K562 (cell line): ENCODE results near the gene HSPB3.

ENCODE experiments used
- BRF2 ChIP-seq: IDR thresholded peaks from 3 replicates; pipeline ENCODE4 v1.6.1; 2011; ENCODE audit warnings: borderline replicate concordance, mild to moderate bottlenecking; ENCODE audit not compliant: insufficient read length, insufficient read depth
- CCAR2 ChIP-seq: fragments of 200-400 bp; formaldehyde crosslinking; IDR thresholded peaks from 2 replicates; pipeline ENCODE4 v1.6.1; 2017; ENCODE audit warnings: mild to moderate bottlenecking, low read depth, low read length
- E2F4 ChIP-seq: sonication (generic); formaldehyde crosslinking; IDR thresholded peaks from 2 replicates; pipeline ENCODE4 v1.8.0; 2022; ENCODE audit warnings: mild to moderate bottlenecking, low read depth, missing genetic modification reagents
- FOXK2 ChIP-seq, 2 experiments: fragments of 450-650 bp; IDR thresholded peaks in 1 of 2; conservative IDR thresholded peaks in 1 of 2; 2 replicates each; pipeline ENCODE4 v1.6.1; 2016; ENCODE audit warnings: low read depth in 2 of 2, mild to moderate bottlenecking in 1 of 2
- HDGF ChIP-seq: fragments of 450-650 bp; IDR thresholded peaks from 2 replicates; pipeline ENCODE4 v1.6.1; 2016
- ILK ChIP-seq: fragments of 450-650 bp; IDR thresholded peaks from 2 replicates; pipeline ENCODE4 v1.6.1; 2016; ENCODE audit warnings: missing genetic modification characterization, low read depth, mild to moderate bottlenecking, missing compliant biosample characterization, moderate library complexity, borderline replicate concordance
- KLF6 ChIP-seq: fragments of 250-450 bp; sonication (Bioruptor Pico); IDR thresholded peaks from 2 replicates; pipeline ENCODE4 v1.4.0; 2020; ENCODE audit warnings: mild to moderate bottlenecking, moderate library complexity, borderline replicate concordance
- MYNN ChIP-seq, 2 experiments: sonication (generic); formaldehyde crosslinking in 1 of 2; IDR thresholded peaks; 2 replicates each; pipeline versions ENCODE4 v1.5.0 to v1.6.1; 2016 to 2020; ENCODE audit warnings: antibody characterized with exemption in 1 of 2, missing genetic modification reagents in 1 of 2
- POLR2A ChIP-seq: fragments of 450-650 bp; conservative IDR thresholded peaks from 2 replicates; pipeline ENCODE4 v1.6.1; 2016
- ZNF24 ChIP-seq: fragments of 450-650 bp; IDR thresholded peaks from 2 replicates; pipeline ENCODE4 v1.6.1; 2016
- TF ChIP-seq, protein P1 (sequence below): fragments of 450-650 bp; IDR thresholded peaks from 2 replicates; pipeline ENCODE4 v1.6.1; 2016; ENCODE audit warnings: antibody characterized with exemption
- TF ChIP-seq, protein P2 (sequence below): sonication (generic); formaldehyde crosslinking; IDR thresholded peaks from 2 replicates; pipeline ENCODE4 v1.9.0; 2022; ENCODE audit warnings: mild to moderate bottlenecking, missing genetic modification reagents
- TF ChIP-seq, protein P3 (sequence below): sonication (generic); formaldehyde crosslinking; IDR thresholded peaks from 2 replicates; pipeline ENCODE4 v1.8.1; 2023; ENCODE audit warnings: mild to moderate bottlenecking, missing genetic modification reagents, moderate library complexity

DNA sequence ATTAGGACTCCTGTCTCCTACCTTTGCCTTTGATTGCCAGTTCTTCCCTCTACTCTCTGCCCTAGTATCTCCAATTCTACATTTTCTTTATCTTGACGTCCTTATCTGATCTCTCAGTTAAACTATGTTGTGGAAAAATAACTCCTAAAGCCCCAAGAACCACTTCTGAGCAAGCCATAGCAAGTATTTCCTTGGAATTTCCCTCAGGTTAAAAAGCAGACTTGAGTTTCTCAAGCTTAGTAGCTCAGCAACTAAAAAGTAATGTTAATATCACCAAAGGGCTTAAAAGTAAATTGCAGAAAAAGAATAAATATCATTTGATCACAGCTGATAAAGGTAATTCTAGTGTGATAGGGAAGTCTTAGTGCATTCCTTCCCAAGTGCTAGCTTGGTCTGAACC, 13.2 kb upstream of the HSPB3 start:
- TF ChIP-seq, protein P1, sequence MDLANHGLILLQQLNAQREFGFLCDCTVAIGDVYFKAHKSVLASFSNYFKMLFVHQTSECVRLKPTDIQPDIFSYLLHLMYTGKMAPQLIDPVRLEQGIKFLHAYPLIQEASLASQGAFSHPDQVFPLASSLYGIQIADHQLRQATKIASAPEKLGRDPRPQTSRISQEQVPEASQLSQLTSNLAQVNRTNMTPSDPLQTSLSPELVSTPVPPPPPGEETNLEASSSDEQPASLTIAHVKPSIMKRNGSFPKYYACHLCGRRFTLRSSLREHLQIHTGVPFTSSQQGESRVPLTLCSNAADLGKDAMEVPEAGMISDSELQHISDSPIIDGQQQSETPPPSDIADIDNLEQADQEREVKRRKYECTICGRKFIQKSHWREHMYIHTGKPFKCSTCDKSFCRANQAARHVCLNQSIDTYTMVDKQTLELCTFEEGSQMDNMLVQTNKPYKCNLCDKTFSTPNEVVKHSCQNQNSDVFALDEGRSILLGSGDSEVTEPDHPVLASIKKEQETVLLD: no peak
- TF ChIP-seq MYNN (IDR thresholded peaks at IDR 0.05) (no peak), MYNN (CRISPR knock-in tag; IDR thresholded peaks at IDR 0.05) (no peak), BRF2 (no peak), FOXK2 (conservative IDR thresholded peaks at IDR 0.05 in 1 of 2, IDR thresholded peaks at IDR 0.05 in 1 of 2; ENCODE audit: low read depth in 2 of 2) (no peak), HDGF (no peak), KLF6 (no peak), ZNF24 (no peak), ILK (tag) (no peak), E2F4 (CRISPR knock-in tag) (no peak), POLR2A (no peak), CCAR2 (no peak)
- TF ChIP-seq, protein P2, sequence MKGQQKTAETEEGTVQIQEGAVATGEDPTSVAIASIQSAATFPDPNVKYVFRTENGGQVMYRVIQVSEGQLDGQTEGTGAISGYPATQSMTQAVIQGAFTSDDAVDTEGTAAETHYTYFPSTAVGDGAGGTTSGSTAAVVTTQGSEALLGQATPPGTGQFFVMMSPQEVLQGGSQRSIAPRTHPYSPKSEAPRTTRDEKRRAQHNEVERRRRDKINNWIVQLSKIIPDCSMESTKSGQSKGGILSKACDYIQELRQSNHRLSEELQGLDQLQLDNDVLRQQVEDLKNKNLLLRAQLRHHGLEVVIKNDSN (CRISPR knock-in tag): no peak
- TF ChIP-seq, protein P3, sequence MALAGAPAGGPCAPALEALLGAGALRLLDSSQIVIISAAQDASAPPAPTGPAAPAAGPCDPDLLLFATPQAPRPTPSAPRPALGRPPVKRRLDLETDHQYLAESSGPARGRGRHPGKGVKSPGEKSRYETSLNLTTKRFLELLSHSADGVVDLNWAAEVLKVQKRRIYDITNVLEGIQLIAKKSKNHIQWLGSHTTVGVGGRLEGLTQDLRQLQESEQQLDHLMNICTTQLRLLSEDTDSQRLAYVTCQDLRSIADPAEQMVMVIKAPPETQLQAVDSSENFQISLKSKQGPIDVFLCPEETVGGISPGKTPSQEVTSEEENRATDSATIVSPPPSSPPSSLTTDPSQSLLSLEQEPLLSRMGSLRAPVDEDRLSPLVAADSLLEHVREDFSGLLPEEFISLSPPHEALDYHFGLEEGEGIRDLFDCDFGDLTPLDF (CRISPR knock-in tag): no peak
